Liver (tissue), 9 donors: ENCODE measurements around the gene BMP7. TPM values are rescaled to one million over a fixed set of nuclear protein-coding genes. Genes with fewer than 3 reads are reported as not detected.

Source experiments
- DNase-seq: peaks from one replicate; pipeline ENCODE4 v3.0.0-alpha.2; 2017; ENCODE audit warnings: low spot score
- H3K27ac ChIP-seq, 2 donors: one replicate each; pipeline ENCODE4 v1.7.0; 2013; ENCODE audit warnings: inconsistent platforms in 2 of 2, low read length in 2 of 2, control low read depth in 1 of 2, low read depth in 1 of 2, mild to moderate bottlenecking in 1 of 2
- H3K27me3 ChIP-seq, 4 donors: one replicate each; pipeline versions ENCODE4 v1.6.1 to v1.7.0; 2013; ENCODE audit warnings: low read length in 3 of 4, inconsistent platforms in 1 of 4, mild to moderate bottlenecking in 1 of 4, moderate library complexity in 1 of 4; ENCODE audit not compliant: control insufficient read depth in 4 of 4, insufficient read depth in 4 of 4
- H3K36me3 ChIP-seq, 4 donors: one replicate each; pipeline versions ENCODE4 v1.6.1 to v1.7.0; 2013; ENCODE audit warnings: low read length in 3 of 4, mild to moderate bottlenecking in 3 of 4, low read depth in 1 of 4, moderate library complexity in 1 of 4; ENCODE audit not compliant: control insufficient read depth in 4 of 4, insufficient read depth in 3 of 4
- H3K4me1 ChIP-seq, 4 donors: one replicate each; pipeline versions ENCODE4 v1.6.1 to v1.7.0; 2013; ENCODE audit warnings: low read length in 3 of 4, mild to moderate bottlenecking in 3 of 4, moderate library complexity in 1 of 4; ENCODE audit not compliant: control insufficient read depth in 4 of 4, insufficient read depth in 4 of 4
- H3K4me3 ChIP-seq, 3 donors: one replicate each; pipeline versions ENCODE4 v1.6.1 to v1.7.0; 2013; ENCODE audit warnings: low read length in 3 of 3, control low read depth in 1 of 3, low read depth in 1 of 3, mild to moderate bottlenecking in 1 of 3
- H3K9ac ChIP-seq, 2 donors: one replicate each; pipeline ENCODE4 v1.7.0; 2013; ENCODE audit warnings: low read length in 2 of 2, mild to moderate bottlenecking in 2 of 2, moderate library complexity in 2 of 2, control low read depth in 1 of 2, low read depth in 1 of 2
- H3K9me3 ChIP-seq, 4 donors: one replicate each; pipeline versions ENCODE4 v1.6.1 to v1.7.0; 2013; ENCODE audit warnings: low read length in 3 of 4; ENCODE audit not compliant: control insufficient read depth in 4 of 4
- EGR1 ChIP-seq, 2 donors: IDR thresholded peaks; 2 replicates each; pipeline ENCODE4 v1.6.1; 2016 to 2018; ENCODE audit warnings: antibody characterized with exemption in 2 of 2, low read depth in 2 of 2
- FOXA2 ChIP-seq: IDR thresholded peaks from 2 replicates; pipeline ENCODE4 v1.6.1; 2016; ENCODE audit warnings: antibody characterized with exemption
- GABPA ChIP-seq, 2 donors: IDR thresholded peaks in 1 of 2; conservative IDR thresholded peaks in 1 of 2; 2 replicates each; pipeline ENCODE4 v1.6.1; 2016; ENCODE audit warnings: antibody characterized with exemption in 2 of 2, mild to moderate bottlenecking in 1 of 2, moderate library complexity in 1 of 2
- HNF4A ChIP-seq, 2 donors: conservative IDR thresholded peaks; 2 replicates each; pipeline ENCODE4 v1.6.1; 2016; ENCODE audit warnings: antibody characterized with exemption in 2 of 2, mild to moderate bottlenecking in 2 of 2
- HNF4G ChIP-seq: IDR thresholded peaks from 2 replicates; pipeline ENCODE4 v1.6.1; 2016; ENCODE audit warnings: antibody characterized with exemption
- JUND ChIP-seq, 2 donors: IDR thresholded peaks; 2 replicates each; pipeline ENCODE4 v1.6.1; 2016; ENCODE audit warnings: antibody characterized with exemption in 2 of 2
- NR2F2 ChIP-seq: IDR thresholded peaks from 2 replicates; pipeline ENCODE4 v1.6.1; 2016; ENCODE audit warnings: antibody characterized with exemption
- TAF1 ChIP-seq: conservative IDR thresholded peaks from 2 replicates; pipeline ENCODE4 v1.6.1; 2016; ENCODE audit warnings: antibody characterized with exemption, mild to moderate bottlenecking
- WGBS: extraction: QIAGEN DNeasy Blood & Tissue Kit; methylation state at CpG from one replicate; pipeline ENCODE4 v1.1.7; 2013; 5-methylcytosine and 5-hydroxymethylcytosine counted together
- polyA plus RNA-seq, 2 donors: library from polyadenylated mRNA; stranded (reverse) in 1 of 2; unstranded in 1 of 2; fragments of 200-250 nt in 1 of 2; fragments of >200 nt in 1 of 2; fragmentation: Nextera tagmentation in 1 of 2; extraction: Ambion mirVana in 1 of 2; gene quantifications; one replicate each; pipeline versions ENCODE4 v1.2.1 to v1.2.3, GENCODE V29; 2013 to 2015
- total RNA-seq, 2 donors: library from RNA; depleted of rRNA; stranded (reverse); fragments of >200 nt; gene quantifications; one replicate each; pipeline ENCODE4 v1.2.3, GENCODE V29; 2014
- TF ChIP-seq, protein P1 (sequence below): IDR thresholded peaks from 2 replicates; pipeline ENCODE4 v1.6.1; 2016; ENCODE audit warnings: antibody characterized with exemption
- TF ChIP-seq, protein P2 (sequence below): fragments of 150-350 bp; IDR thresholded peaks from 2 replicates; pipeline ENCODE4 v1.5.1; 2017; ENCODE audit warnings: improper control_type of control experiment, low read depth, low read length; ENCODE audit not compliant: missing input control
- TF ChIP-seq, protein P3 (sequence below): IDR thresholded peaks from 2 replicates; pipeline ENCODE4 v1.6.1; 2016; ENCODE audit warnings: antibody characterized with exemption
- TF ChIP-seq, protein P4 (sequence below): IDR thresholded peaks from 2 replicates; pipeline ENCODE4 v1.6.1; 2016; ENCODE audit warnings: antibody characterized with exemption, mild to moderate bottlenecking
- donor health status: healthy.
- donor health status: healthy.
- donor health status: healthy.
- donor health status: healthy.
- donor health status: healthy.

Gene BMP7
- total and polyA plus RNA-seq, 4 donors = not detected

DNA sequence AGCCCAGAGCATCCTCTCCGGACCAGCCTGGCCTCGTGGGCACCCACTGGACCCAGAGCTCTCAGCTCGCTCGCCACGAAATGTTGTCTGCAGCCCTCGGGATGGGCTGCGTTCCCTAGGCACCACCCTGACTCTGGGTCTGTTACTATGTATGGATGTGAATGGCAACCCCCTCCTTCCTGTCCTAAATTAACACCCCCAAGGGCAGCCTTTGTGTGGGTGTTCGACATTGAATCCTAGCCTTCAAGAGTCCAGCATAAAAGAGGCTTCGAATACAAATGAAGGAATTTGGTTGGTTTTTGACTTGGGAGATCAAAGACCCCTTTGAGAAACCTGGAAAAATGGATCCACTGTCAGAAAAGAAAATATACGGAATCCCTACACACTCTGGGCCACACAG is 86.1 kb downstream of the BMP7 start:
- DNase-seq = no peak
- no peaks in the 10 kb centered on the region for H3K9me3 ChIP-seq
- no peaks in the 10 kb centered on the region for H3K36me3 ChIP-seq
- no peak overlapping the region for H3K4me3 ChIP-seq
- no peaks in the 10 kb centered on the region for H3K4me1 ChIP-seq
- no peak overlapping the region for H3K9ac ChIP-seq
- WGBS = 81% methylated on average over 10 of the region's 10 CpGs
- TF ChIP-seq NR2F2 (no peak), JUND (IDR thresholded peaks at IDR 0.05) (no peak), HNF4A (conservative IDR thresholded peaks at IDR 0.05) (no peak), FOXA2 (no peak), HNF4G (no peak), GABPA (IDR thresholded peaks at IDR 0.05 in 1 of 2, conservative IDR thresholded peaks at IDR 0.05 in 1 of 2) (no peak), EGR1 (IDR thresholded peaks at IDR 0.05; ENCODE audit: low read depth in 2 of 2) (no peak), TAF1 (no peak)
- TF ChIP-seq, protein P1, sequence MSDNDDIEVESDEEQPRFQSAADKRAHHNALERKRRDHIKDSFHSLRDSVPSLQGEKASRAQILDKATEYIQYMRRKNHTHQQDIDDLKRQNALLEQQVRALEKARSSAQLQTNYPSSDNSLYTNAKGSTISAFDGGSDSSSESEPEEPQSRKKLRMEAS = no peak
- TF ChIP-seq, protein P2, sequence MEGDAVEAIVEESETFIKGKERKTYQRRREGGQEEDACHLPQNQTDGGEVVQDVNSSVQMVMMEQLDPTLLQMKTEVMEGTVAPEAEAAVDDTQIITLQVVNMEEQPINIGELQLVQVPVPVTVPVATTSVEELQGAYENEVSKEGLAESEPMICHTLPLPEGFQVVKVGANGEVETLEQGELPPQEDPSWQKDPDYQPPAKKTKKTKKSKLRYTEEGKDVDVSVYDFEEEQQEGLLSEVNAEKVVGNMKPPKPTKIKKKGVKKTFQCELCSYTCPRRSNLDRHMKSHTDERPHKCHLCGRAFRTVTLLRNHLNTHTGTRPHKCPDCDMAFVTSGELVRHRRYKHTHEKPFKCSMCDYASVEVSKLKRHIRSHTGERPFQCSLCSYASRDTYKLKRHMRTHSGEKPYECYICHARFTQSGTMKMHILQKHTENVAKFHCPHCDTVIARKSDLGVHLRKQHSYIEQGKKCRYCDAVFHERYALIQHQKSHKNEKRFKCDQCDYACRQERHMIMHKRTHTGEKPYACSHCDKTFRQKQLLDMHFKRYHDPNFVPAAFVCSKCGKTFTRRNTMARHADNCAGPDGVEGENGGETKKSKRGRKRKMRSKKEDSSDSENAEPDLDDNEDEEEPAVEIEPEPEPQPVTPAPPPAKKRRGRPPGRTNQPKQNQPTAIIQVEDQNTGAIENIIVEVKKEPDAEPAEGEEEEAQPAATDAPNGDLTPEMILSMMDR = no peak
- TF ChIP-seq, protein P3, sequence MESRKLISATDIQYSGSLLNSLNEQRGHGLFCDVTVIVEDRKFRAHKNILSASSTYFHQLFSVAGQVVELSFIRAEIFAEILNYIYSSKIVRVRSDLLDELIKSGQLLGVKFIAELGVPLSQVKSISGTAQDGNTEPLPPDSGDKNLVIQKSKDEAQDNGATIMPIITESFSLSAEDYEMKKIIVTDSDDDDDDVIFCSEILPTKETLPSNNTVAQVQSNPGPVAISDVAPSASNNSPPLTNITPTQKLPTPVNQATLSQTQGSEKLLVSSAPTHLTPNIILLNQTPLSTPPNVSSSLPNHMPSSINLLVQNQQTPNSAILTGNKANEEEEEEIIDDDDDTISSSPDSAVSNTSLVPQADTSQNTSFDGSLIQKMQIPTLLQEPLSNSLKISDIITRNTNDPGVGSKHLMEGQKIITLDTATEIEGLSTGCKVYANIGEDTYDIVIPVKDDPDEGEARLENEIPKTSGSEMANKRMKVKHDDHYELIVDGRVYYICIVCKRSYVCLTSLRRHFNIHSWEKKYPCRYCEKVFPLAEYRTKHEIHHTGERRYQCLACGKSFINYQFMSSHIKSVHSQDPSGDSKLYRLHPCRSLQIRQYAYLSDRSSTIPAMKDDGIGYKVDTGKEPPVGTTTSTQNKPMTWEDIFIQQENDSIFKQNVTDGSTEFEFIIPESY = no peak
- peaks cover 0 to 5% (median under 1%) of the 10 kb centered on the region in 4 donors for H3K27me3 ChIP-seq
- no peak overlapping the region for H3K27ac ChIP-seq

DNA sequence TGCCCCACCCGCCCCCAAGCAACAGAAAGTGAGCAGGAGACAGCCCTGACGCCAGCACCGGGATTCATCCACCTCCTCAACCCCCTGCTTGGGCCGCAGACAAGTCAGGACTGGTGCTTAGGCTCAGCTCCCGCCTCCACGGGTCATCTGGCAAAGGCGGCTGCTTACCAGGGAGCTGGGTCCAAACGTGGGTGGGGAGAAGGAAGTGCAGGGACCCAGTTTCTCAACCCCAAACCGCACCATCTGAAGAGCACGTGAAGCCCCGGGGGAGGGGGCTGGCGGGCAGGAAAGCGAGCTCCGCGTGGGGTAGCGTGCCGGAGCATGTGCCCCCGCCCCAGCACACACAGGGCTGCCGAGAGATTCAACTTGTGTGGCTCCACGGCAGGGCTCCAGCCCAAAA is 87.2 kb downstream of the BMP7 start:
- TF ChIP-seq TAF1 = no peak
- TF ChIP-seq, protein P4, sequence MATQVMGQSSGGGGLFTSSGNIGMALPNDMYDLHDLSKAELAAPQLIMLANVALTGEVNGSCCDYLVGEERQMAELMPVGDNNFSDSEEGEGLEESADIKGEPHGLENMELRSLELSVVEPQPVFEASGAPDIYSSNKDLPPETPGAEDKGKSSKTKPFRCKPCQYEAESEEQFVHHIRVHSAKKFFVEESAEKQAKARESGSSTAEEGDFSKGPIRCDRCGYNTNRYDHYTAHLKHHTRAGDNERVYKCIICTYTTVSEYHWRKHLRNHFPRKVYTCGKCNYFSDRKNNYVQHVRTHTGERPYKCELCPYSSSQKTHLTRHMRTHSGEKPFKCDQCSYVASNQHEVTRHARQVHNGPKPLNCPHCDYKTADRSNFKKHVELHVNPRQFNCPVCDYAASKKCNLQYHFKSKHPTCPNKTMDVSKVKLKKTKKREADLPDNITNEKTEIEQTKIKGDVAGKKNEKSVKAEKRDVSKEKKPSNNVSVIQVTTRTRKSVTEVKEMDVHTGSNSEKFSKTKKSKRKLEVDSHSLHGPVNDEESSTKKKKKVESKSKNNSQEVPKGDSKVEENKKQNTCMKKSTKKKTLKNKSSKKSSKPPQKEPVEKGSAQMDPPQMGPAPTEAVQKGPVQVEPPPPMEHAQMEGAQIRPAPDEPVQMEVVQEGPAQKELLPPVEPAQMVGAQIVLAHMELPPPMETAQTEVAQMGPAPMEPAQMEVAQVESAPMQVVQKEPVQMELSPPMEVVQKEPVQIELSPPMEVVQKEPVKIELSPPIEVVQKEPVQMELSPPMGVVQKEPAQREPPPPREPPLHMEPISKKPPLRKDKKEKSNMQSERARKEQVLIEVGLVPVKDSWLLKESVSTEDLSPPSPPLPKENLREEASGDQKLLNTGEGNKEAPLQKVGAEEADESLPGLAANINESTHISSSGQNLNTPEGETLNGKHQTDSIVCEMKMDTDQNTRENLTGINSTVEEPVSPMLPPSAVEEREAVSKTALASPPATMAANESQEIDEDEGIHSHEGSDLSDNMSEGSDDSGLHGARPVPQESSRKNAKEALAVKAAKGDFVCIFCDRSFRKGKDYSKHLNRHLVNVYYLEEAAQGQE = no peak
- TF ChIP-seq, protein P1 = no peak
- no peak overlapping the region for H3K4me3 ChIP-seq
- no peaks in the 10 kb centered on the region for H3K9me3 ChIP-seq
- no peak for DNase-seq
- no peak overlapping the region for H3K9ac ChIP-seq
- no peaks in the 10 kb centered on the region for H3K4me1 ChIP-seq
- H3K27ac ChIP-seq = no peak overlapping the region
- 71% methylated on average over 20 of the region's 20 CpGs for WGBS
- no peaks in the 10 kb centered on the region for H3K36me3 ChIP-seq
- H3K27me3 ChIP-seq = peaks cover 0 to 5% (median under 1%) of the 10 kb centered on the region in 4 donors
